IPS-NIHi7 (cell line): Measurements from ENCODE around the gene DLGAP1.

Experiments
- DNase-seq: peaks from one replicate; pipeline ENCODE4 v3.0.0; 2012; ENCODE audit warnings: mixed read lengths; ENCODE audit errors: extremely low spot score

The DLGAP1 gene

DNA sequence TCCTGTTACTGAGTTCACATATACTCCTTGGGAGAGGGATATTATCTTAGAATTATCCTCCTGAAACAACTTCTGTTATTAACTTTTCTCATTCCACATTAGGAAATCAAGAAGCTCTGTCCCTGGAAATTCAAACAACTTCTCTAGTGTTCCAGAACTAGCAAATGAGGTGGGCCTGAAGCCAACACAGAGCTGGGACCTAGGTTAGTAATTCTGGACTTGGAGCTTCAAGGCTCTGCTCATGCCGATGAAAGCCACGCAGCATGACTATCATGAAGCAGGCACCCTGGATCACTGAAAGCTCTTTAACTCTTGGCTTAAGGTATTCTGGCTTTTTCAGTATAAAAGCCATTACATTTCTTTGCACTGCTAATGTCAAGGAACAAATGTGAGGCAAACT lies 762.4 kb downstream of the DLGAP1 start:
- DNase-seq: no peak

DNA sequence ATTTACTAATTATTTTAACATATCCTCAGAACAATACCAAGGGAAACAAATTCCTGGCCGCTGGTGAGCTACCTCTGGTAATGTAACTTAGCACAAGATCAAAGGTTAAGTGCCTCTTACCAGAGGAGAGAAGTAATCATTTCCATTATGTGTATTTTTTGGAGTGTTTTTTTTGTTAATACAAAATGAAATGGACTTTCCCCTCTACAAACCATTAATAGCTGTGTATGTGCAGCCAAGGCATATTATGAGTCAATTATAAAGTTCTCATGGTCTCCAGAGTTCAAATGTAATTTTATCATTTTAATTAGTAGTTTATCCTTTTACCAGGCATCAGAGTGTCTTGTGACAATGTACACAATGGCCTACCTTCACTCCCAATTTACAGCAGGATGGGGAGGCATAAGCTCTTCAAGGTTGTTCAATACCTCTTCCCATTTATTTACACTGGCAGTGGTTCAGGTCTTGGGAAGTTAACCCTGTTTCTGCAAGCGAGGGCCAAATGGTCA lies 762.9 kb downstream of the DLGAP1 start:
- DNase-seq: no peak

DNA sequence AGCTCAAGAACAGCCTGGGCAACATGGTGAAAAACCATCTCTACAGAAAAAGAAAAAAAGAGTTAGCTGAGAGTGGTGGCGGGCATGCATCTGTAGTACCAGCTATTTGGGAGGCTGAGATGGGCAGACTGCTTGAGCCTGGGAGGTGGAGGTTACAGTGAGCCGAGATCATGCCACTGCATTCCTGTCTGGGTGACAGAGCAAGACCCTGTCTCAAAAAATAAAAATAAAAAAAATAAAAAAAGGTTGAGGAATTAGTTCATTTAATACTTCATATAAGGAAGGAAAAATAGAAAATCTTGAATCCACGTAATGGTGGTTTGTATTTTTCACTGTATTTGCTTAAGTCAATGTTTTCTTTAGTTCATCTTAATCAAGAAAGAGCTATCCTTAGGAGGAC lies 763.4 kb downstream of the DLGAP1 start:
- DNase-seq: no peak

DNA sequence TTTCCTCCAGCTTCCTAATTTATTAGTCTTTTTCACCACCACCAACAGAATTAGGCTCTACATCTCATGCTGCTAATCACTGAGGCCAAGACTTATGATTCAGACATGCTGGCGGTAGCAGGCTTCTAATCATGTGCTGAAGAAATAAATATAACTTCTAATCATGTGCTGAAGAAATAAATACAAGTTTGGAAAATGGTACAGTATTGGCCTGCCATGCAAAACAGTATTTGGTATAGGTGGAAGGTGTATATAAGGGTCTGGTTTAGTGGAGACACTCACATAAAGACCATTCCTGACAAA lies 764.4 kb downstream of the DLGAP1 start:
- no peak for DNase-seq

DNA sequence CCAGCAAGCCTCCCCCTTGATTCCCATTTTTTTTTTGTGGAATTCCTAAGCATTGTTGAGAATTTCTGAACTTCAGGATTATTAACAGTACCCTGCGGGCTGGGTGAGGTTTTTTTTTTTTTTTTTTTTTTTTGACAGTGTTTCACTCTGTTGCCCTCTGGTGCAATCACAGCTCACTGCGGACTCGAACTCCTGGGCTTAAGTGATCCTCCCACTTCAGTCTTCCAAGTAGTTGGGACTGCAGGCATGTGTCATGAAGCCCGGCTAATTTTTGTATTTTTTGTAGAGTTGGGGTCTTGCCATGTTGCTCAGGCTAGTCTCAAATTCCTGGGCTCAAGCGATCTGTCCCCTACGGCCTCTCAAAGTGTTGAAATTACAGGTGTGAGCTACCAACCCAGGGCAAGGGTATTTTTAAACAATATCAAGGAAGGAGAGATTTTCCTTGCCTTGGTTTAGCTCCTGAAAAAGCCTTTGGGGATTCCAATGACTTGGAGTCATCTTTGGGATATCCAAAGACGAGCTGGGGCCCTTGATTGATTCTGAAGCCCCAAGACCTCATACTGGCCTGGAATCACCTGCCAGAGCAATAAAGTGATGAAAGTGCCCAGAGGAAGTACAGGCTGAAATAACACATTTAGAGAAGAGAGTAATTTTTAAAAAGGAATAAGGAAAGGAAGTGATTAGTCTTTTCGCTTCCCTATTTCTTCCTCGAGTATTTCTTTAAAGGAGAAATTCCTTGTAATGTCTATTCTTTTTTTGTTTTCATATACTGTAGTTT lies 764.9 kb downstream of the DLGAP1 start:
- no peak for DNase-seq

DNA sequence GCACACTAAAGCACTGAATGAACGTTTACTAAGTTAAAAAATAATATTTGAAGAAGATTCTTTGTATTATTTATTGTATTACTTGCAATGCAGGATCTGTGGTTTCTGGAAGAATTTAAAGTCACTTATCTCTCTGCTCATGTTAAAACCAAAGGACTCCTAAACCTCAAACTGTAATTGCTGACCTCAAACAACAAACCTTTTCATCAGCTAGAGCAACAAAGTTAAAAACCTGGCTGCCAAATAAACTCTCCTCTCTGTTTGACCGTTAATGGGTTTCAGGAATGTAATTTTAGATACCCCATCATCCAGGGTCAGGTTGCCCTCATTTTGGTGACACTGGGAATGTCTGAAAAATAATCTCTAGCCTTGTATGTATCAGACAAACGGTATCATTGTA lies 766.0 kb downstream of the DLGAP1 start:
- no peak for DNase-seq

DNA sequence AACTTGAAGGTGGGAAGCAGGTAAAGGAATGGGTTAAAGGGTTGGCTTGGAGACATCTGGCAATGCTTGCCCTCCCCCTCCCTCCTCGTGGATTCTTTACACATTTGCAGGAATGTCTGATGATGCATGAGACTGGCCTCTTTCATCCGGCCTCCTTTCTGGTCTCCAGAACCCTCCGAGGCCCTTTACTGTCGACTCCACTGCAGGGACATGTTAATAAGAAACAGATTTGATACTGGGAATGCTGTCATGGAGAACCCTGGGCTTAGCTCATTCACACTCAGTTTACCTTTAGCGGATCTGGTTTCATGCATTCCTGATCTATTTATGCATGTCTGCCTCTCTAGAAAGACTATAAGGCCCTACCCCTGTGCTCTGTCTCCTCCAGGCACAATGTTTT lies 766.4 kb downstream of the DLGAP1 start:
- no peak for DNase-seq

DNA sequence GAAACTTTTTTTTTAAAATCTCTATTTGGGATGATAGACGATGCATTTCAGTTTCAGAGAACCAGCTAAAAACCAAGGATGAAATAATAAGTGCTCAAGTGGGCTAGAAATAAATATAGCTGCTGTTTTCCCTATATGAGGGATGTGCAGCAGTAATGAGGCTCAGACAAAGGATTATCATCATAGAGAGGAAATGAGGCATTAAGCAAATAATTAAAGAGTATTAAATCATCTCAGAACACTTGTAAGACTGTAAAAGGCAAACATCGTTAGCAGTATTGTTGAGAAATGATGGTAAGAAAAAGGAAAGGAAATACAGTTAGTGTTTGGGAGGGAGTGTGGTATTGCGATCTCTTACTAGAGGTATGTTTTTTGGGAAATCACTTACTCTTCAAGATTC lies 771.6 kb downstream of the DLGAP1 start:
- DNase-seq: no peak

DNA sequence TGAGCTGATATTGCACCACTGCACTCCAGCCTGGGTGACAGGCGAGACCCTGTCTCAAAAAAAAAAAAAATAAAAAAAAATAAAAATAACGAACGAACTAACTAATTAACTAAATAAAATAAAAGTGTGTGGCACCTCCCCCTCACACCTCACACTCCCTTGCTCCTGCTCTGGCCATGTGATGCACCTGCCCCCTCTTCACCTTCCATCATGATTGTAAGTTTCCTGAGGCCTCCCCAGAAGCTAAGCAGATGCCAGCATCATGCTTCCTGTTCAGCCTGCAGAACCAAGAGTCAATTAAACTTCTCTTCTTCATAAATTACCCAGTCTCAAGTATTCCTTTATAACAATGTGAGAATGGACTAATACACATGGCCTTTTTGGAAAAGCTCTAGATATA lies 773.0 kb downstream of the DLGAP1 start:
- no peak for DNase-seq

DNA sequence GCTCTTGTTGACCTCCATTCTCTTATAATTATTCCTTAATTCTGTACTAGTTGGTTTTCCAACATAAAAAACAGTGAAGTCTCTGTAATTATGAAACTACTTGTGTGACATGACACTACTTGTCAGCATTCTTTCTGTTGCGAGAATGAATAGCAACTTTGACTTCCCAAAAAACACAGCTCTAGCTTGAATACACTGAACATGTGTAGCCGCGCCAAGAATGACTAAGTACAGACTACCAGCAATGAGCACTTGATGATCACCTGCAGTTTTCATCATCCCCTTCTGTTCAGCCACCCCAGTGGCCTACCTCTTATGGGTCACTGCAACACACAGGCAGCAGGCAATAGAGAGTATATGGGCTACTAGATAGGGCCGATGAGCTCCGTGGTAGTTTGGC lies 775.9 kb downstream of the DLGAP1 start:
- DNase-seq: no peak

DNA sequence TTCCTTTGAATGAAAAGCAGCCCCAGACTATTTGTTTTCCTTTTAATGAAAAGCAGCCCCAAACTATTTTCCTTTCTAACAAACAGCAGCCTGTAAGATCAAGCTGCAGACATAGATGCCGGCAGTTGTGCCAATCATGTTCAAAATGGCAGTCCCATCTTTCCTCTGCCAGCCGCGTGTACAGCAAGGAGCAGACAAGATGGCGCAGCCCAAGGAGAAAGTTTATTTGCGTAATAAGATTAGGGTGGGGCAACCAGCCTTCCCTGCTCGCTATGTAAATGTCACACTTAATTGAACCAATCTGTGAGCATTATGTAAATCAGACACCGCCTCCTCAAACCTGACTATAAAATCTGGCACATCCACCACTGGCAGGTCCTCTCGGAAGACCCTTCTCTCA lies 779.1 kb downstream of the DLGAP1 start:
- no peak for DNase-seq

DNA sequence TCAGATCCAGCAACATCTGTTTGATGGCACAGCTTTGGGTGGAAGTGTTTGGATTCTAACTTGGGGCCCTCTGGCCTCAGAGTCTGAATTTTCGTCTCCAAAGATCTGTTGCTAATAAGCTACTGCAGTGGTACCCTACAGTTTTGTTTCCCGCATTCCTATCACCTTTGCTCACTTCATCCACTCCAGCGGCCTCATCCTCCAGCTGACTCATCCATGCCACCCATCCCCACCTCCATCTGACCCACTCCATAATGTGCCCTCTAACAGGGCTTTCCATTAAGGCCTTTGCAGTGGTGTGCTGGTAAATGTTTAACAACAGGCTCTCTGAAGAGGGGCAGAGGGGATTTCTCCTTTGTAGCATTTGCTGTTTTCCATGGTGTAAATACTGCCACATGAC lies 779.7 kb downstream of the DLGAP1 start:
- DNase-seq: no peak

DNA sequence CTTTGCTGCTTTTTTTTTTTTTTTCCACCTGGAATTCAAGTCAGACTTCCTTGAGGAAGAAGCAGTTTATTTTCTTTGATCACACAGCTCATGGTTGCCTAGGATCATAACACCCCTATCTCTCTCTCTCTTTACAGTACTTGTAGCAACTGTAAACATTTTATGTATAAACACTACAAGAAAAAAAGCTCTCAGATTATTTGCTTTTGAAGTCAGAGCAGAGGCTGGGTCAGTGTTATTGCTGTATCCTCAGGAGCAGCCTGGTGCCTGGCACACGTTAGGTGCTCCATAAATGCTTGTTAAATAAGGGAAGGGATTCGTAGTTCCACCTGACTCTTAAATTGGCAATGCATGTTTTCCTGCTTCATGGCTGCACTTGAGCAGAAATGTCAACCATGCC lies 783.9 kb downstream of the DLGAP1 start:
- no peak for DNase-seq

DNA sequence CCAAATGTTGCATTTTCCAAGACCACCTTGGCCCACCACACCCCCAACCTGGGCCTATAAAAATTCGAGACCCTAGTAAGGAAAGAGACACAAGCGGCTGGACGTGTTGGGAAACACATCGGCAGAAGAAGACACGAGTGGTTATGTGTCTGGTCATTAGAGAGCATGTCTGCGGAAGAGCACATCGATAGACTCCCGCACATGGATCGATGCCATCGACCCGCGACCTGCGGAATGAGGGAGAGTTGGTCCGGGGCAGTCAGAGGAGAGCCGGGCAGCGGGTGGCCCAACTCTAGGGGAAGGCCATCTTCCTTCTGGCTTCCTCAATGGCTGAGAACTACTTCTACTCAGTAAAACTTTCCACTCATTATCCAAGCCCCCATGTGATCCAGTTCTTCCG lies 785.7 kb downstream of the DLGAP1 start:
- DNase-seq: no peak

DNA sequence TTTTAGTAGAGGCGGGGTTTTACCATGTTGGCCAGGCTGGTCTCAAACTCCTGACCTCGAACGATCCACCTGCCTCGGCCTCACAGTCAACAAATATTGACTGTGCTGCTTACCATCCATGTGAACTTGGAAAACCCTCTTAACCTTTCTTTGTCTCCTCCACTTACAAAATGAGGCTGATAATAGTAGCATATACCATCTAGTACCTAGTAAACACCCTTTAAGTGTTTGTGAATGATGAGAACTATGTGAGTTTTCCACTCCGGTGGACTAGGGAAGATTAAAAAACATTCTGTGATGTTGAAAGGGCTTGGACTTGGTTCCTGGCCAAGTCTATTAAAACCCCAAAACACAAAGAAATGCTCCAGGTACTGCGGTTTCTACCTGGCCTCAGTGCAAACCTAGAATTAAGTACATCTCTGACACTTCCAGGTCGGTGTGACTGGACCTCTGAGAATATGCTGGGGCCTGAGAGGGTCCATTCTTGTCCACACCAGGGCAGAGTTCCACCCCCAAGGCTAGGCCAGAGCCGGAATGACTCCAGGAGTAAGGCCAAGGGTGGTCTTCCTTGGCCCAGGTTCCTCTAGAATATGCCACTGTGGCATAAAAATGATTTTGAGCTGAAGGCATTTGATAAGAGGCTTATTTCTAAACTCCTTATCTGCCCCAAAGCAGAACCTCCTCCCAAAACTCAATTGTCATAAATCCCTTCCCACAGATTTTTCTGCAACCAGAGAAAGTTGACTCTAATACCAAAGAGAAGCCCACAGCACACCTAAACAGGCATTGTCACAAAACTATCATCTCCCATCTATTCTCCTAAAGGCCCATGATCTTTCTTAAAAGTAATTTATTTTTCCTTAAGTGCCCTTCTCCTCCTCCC lies 787.6 kb downstream of the DLGAP1 start:
- DNase-seq: no peak

DNA sequence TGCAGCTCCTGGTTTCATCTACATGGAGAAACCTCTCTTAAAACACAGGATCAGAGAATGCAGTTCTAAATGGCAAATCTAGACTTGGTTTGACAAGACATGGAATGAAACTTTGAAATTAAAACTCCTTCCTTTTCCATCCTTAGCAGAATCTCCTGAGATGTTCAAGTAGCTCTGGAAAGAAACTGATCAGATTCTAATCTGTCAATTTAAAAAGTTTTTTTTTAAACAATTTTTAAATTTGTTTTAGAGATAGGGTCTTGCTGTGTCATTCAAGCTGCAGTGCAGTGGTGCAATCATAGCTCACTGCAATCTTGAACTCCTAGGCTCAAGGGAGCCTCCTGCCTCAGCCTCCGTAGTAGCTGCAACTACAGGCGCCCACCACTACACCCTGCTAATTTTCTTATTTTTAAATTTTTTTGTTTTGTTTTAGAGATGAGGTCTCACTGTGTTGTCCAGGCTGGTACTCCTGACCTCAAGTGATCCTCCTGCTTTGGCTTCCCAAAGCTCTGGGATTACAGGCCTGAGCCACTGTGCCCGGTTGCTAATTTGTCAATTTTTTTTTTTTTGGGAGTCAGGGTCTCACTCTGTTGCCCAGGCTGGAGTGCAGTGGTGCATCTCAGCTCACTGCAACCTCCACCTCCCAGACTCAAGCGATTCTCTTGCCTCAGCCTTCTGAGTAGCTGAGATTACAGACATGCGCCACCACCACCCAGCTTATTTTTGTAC lies 788.4 kb downstream of the DLGAP1 start:
- no peak for DNase-seq

DNA sequence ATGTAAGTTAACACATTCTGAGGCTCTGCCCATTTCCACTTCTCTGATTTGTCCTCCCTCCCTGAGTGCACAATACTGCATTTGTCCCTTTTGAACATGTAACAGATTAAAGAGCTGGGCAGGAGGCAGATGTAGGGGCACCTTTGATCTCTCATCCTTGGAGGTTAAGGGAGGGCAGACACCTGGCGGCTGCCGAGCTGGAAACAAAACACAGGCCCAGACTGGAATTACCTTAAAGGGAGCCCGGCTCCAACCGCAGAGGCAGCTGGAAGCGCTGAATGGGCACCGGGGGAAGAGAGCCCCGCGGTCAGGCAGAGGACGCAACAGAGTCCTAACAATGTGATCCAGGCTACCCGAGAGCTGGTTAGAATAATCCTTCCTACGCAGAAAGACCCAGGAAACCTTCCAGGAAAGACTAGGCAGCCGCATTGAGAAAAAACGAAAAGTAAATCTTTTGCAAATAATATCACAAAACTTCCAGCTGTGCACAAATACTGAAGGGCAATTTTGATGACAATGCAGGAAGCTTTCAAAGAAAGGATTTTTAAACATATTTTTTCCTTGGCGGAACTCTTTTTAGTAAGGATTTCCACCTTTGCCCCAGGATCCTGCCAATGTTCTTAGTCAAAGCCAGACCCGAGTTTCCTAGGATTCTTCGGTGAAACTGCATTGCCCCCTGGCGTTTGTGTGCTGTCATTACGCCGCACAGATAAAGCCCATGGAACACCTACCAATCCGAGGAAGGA lies 789.2 kb downstream of the DLGAP1 start:
- DNase-seq: peak; percentile 86

DNA sequence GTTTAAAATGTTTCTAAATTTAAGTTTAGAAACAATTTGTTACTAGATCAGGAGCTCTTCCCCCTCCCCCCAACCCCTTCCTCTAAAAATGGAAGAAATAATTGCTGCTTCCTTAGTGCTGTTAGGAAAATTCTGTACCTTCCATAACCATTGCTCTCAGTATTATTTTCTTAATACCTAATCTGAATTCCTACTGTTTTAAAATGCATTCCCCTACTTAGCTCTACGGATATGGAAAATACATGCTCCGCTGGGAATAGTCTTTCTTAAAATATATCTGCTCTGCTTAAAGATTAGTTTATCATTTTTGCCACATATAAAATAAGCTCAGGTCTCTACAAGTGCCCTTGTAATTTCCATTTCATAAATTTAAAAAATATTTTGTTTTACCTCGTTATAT lies 789.9 kb downstream of the DLGAP1 start:
- DNase-seq: no peak

DNA sequence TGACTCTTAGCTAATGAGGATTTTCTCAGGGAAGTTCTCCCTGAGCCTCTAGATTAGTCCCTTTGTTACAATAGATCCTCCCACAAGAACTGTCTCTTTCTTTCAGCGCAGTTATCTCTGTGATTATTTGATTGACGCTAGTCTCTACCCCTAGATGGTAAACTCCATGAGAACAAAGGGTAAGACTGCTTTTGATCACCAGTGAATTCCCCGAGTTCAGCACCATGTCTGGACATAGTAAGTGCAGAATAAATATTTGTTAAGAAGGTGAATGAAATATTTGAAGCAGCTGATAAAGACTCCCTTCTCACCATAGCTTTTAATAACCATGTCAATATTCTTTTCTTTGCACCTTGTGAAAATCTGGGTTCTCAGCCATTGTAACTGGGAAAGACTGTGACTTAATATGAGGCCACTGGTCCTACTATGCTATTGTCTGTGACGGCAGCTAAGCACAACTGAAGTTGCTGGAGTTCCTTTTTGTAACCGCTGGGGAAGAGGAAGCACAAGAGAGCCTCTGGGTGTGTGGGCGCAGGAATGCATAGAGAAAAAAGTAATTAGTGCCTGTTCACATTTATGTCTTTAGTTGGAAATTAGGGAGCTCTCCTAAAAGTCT lies 790.4 kb downstream of the DLGAP1 start:
- DNase-seq: peak; percentile 38

DNA sequence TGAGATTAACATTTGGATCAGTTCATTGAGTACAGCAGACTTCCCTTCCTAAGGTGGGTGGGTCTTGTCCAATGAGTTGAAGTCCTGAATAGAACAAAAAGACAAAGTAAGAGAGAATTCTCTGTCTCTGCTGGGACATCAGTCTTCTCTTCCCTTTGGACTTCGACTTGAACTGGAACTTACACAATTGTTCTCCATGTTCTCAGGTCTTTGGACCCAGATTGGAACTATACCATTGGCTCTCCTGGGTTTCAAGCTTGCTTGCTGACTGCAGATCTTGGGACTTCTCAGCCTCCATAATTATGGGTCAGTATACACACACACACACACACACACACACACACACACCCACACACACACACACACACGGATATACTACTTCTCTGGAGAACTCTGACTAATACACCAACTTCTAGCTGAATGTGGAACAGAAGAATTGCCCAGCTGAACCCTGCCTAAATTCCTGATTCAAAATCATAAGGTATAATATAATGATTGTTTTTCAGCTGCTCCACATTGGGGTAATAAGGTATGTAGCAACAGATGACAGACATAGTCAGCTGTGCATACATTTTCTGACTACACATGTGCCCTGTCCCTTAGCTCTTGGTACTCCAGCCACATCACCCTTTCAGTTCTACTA lies 791.1 kb downstream of the DLGAP1 start:
- DNase-seq: no peak

DNA sequence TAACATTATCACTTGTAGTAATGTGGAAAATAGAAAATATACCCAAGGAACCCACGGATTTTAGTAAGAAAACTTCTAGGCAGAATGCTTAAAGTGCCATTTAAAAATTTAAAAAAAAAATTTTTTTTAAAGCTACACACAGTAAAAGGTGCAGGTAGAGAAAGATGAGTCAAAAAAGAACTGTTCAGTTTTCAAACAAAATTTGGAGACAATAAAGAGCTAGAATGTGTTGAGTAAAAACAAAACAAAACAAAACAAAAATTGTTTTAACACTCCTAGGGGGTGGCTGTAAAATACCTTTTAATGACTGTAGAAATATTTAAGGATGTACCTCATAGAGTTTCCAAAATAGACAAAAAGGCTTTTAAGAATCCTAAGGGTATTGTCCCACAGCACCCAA lies 793.1 kb downstream of the DLGAP1 start:
- DNase-seq: no peak
